ENCODE measurements around the gene RNF25. TPM values are rescaled to one million over a fixed set of nuclear protein-coding genes. Genes with fewer than 3 reads are reported as not detected.

The RNF25 gene
- 10 to 100 TPM; 17.9 to 20.3 TPM for total RNA-seq

GRCh38 chr2:218671654-218672566 is at the start of gene RNF25, which contains the start of gene STK36:
RNF25 (minus strand) TSS chr2:218672002; CDS start chr2:218671970, 32 bp downstream.
STK36 (plus strand) TSS chr2:218672086; CDS start chr2:218672830, 744 bp downstream.

GRCh38 chr2:218710687-218711549 is 39.1 kb upstream of the RNF25 start, which contains the start of gene TTLL4:
TTLL4 (plus strand) TSS chr2:218710835; CDS start chr2:218737677, 26,842 bp downstream.

DNA sequence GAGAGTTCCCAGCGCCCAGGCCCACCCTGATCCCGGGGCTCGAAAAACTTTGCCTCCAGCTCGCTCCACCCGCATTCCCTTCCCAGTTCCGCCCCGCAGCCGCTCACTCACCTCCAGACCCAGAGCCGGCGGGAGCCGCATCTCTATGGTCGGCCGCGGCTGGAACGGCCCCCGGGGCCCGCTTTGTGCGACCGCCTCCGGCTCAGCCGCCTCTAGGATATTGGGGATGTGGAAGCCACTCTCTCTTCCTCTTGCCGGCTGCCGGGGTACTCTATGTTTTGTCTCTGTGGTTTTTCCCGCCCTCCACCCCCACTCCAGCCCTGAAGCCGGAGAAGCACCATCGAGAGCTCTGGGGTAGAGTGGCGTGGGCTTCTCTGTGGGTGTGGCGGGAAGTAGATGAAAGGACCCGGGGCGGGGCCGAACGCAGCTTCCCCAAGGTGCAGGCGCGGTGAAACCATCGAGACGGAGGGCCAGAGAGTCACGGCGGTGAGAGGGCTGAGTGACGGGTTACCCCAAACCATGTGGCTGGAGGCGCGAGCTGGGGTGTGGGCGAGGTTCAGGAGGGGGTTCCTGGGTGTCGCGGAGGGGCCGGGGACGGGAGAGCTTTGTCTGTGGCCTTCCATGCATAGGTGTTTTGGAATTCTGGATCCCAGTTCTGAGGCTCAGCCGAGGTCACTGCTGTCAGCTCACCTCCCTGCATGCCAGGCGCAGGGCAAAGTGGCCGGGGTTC is 12.4 kb downstream of the RNF25 start, which contains the start of the genes BCS1L and ZNF142:
TSS of gene BCS1L (plus strand) at position 426 of the 730 bp plus-strand sequence. CDS start 1,305 bp downstream, outside the sequence.
TSS of gene ZNF142 (minus strand) at position 366 of the 730 bp plus-strand sequence. CDS start 3,194 bp downstream, outside the sequence.

Other genes with a start within 250 kb of the RNF25 start
- gene USP37, start 103.7 kb downstream of the RNF25 start, total RNA-seq, result 10 to 100 TPM; 24.8 to 25.6 TPM
- gene CNOT9, start 103.2 kb downstream of the RNF25 start, total RNA-seq, result 10 to 100 TPM; 68.5 to 71.4 TPM
- gene PLCD4, start 64.1 kb downstream of the RNF25 start, total RNA-seq, result under 1 TPM; 0.29 to 0.38 TPM
- 10 to 100 TPM; 41.4 to 42.7 TPM for gene ZNF142, start 12.4 kb downstream of the RNF25 start, total RNA-seq
- gene BCS1L, start 12.3 kb downstream of the RNF25 start, total RNA-seq, result 10 to 100 TPM; 39.7 to 42.6 TPM
- 10 to 100 TPM; 13.5 to 18.8 TPM for gene STK36, start 84 bp upstream of the RNF25 start, total RNA-seq
- 10 to 100 TPM; 22.1 to 28.6 TPM for gene TTLL4, start 38.8 kb upstream of the RNF25 start, total RNA-seq
- under 1 TPM in 1 of 2 experiments, not detected in 1; 0.10 TPM for gene CYP27A1, start 110.1 kb upstream of the RNF25 start, total RNA-seq
- gene PRKAG3, start 159.8 kb upstream of the RNF25 start, total RNA-seq, result not detected
- not detected for gene WNT6, start 187.8 kb upstream of the RNF25 start, total RNA-seq
- under 1 TPM; 0.10 to 0.15 TPM for gene WNT10A, start 208.8 kb upstream of the RNF25 start, total RNA-seq

Measured in activated naive CD4-positive, alpha-beta T cell treated with anti-CD3 and anti-CD28 coated beads, Interleukin-2, amount 10 ng/mL, durations not matched to agents 5 hours and 36 hours (primary cell).